ENCODE data around the gene GJC1.
A peak's percentile ranks its signal among the peaks of the same experiment; 100 is the strongest.

Gene GJC1

GRCh38 chr17:44775838-44776621 is 54.1 kb downstream of the GJC1 start:
- no peak for DNase-seq

- peak; percentile 98 for DNase-seq
Observed at GRCh38 chr17:44775136-44775837, 54.8 kb downstream of the GJC1 start.

GRCh38 chr17:44774271-44775135 is 55.6 kb downstream of the GJC1 start:
- peak; percentile 91 for DNase-seq

GRCh38 chr17:44773140-44773539 is 56.9 kb downstream of the GJC1 start:
- no peak for DNase-seq

- DNase-seq: no peak
Observed at GRCh38 chr17:44772308-44773045, 57.6 kb downstream of the GJC1 start.

- DNase-seq: no peak
Observed at GRCh38 chr17:44770166-44770925, 59.7 kb downstream of the GJC1 start.

GRCh38 chr17:44769647-44770084 is 60.4 kb downstream of the GJC1 start:
- no peak for DNase-seq

GRCh38 chr17:44769230-44769629 is 60.9 kb downstream of the GJC1 start:
- DNase-seq: no peak

GRCh38 chr17:44768505-44769142 is 61.5 kb downstream of the GJC1 start:
- no peak for DNase-seq

GRCh38 chr17:44767493-44767892 is 62.6 kb downstream of the GJC1 start:
- no peak for DNase-seq

GRCh38 chr17:44766409-44767038 is 63.6 kb downstream of the GJC1 start:
- DNase-seq: no peak

- no peak for DNase-seq
Observed at GRCh38 chr17:44765965-44766364, 64.1 kb downstream of the GJC1 start.

- no peak for DNase-seq
Observed at GRCh38 chr17:44763170-44763569, 66.9 kb downstream of the GJC1 start.

GRCh38 chr17:44761932-44762810 is 67.9 kb downstream of the GJC1 start:
- no peak for DNase-seq

GRCh38 chr17:44760474-44761308 is 69.4 kb downstream of the GJC1 start:
- DNase-seq: no peak

GRCh38 chr17:44759916-44760243 is 70.2 kb downstream of the GJC1 start:
- no peak for DNase-seq

- DNase-seq: no peak
Observed at GRCh38 chr17:44759086-44759915, 70.8 kb downstream of the GJC1 start.

All from activated naive CD4-positive, alpha-beta T cell treated with anti-CD3 and anti-CD28 coated beads, Interleukin-2, amount 50 U/mL, for 16 hours (primary cell).